VCaP (cell line): ENCODE measurements around the gene IDH3G.

Source experiments
- H3K27ac ChIP-seq: fragments of 450-650 bp; 2 replicates; pipeline ENCODE4 v1.5.1; 2017
- CTCF ChIP-seq: fragments of 450-650 bp; conservative IDR thresholded peaks from 2 replicates; pipeline ENCODE4 v1.5.1; 2017; ENCODE audit warnings: mild to moderate bottlenecking, moderate library complexity

IDH3G gene

GRCh38 chrX:153769158-153769864 lies 24.9 kb downstream of the IDH3G start:
- TF ChIP-seq CTCF: no peak
- no peak overlapping the region for H3K27ac ChIP-seq

GRCh38 chrX:153768311-153769157 lies 25.6 kb downstream of the IDH3G start:
- no peak for TF ChIP-seq CTCF
- H3K27ac ChIP-seq: no peak overlapping the region

GRCh38 chrX:153767674-153768055 lies 26.5 kb downstream of the IDH3G start:
- no peak overlapping the region for H3K27ac ChIP-seq

GRCh38 chrX:153766871-153767673 lies 27.1 kb downstream of the IDH3G start:
- no peak overlapping the region for H3K27ac ChIP-seq
- TF ChIP-seq CTCF: no peak

More at GRCh38 chrX:153767674-153768055, 26.5 kb downstream of the IDH3G start:
- no peak for TF ChIP-seq CTCF

- no peak for TF ChIP-seq CTCF
Observed at GRCh38 chrX:153766098-153766817, 27.9 kb downstream of the IDH3G start.

GRCh38 chrX:153765138-153766079 lies 28.8 kb downstream of the IDH3G start:
- peak overlapping the region; percentile 80 for H3K27ac ChIP-seq
- TF ChIP-seq CTCF: no peak

More at GRCh38 chrX:153766098-153766817, 27.9 kb downstream of the IDH3G start:
- peak overlapping the region; percentile 80 for H3K27ac ChIP-seq
